Fibroblast of gingiva (primary cell): Measurements from ENCODE around the gene TANC1.
"Not testable (repeated sequence)": the region's sequence is repeated elsewhere in the genome, so short reads cannot be mapped to it uniquely, and the experiment has no call there.

ENCODE experiments used
- DNase-seq: peaks from one replicate; pipeline ENCODE4 v3.0.0-alpha.2; 2011; ENCODE audit warnings: low read depth

TANC1 gene

DNA sequence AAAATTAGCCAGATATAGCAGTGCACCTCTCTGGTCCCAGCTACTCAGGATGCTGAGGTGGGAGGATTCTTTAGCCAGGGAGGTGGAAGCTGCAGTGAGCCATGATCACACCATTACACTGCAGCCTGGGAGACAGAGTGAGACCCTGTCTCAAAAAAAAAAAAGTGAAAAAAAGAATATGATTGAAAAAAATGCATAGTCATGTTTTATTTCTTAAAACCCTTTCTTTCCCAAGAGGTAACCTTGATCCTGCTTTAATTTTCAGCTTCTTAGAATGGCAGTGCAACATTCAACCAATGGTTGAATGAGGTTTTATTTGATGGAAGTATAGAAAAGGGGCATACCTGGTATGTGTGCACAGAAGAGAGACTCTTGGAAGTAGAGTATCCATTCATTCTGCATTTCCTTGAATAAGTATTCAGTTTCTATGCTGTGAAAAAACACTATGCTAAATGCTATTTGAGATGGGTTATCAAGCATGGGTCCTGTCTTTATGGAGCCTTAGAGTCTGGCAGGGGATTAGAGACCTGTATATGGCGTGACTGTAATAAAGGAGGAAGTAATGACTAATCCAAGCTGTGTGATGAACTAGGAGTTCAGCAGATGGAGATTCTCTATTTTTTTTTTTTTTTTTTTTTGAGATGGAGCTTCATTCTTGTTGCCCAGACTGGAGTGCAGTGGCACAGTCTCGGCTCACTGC, 171.8 kb downstream of the TANC1 start:
- DNase-seq, result no peak

DNA sequence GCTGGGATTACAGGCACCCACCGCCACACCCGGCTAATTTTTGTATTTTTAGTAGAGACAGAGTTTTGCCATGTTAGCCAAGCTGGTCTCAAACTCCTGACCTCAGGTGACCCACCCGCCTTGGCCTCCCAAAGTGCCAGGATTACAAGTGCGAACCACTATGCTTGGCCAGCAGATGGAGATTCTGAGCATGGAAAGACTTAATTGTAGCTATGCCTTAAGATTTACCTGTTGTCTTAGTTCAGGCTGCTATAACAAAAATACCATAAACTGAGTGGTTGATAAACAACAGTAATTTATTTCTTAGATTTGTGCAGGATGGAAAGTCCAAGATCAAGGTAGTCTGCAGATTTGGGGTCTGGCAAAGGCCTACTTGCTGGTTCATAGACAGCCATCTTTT, 172.4 kb downstream of the TANC1 start:
- DNase-seq, result not testable (repeated sequence)

DNA sequence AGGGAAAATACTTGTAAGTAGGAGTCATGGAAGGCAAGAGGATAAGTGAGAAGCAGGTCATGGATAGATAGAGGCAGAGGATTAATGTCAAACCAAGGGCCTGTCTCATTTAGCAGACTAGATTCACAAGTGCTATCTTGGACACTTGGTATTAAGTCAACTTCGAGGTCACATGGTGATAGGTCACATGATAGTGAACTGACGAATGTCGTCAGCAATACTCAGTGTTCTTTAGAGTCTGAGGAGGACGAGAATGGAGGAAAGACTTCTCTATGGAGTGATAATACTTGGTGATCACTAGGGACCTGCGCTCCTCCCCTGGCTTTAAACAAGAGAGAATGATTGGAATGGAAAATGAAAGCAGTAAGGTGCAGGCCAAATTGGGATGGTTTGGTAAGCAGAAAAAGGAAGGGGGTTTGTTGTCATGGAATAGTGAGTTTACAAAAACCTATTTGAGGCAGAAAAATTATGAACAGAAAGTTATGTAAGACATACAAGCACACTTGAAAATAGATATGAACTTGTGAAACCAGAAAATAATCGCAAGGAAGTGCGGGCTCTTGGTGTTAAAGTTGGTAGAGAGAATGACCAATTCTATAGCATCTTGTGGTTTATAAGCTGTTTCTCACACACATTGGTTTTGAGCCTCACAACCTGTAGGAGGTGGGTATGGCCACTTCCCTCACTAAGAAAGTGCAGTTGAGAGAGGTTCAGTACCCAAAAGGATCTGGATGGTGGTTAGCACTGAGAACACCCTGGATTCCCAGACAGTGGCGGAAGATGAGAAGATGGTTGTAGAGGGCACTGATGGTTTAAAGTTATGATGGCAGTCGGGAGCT, 176.6 kb downstream of the TANC1 start:
- DNase-seq, result no peak

DNA sequence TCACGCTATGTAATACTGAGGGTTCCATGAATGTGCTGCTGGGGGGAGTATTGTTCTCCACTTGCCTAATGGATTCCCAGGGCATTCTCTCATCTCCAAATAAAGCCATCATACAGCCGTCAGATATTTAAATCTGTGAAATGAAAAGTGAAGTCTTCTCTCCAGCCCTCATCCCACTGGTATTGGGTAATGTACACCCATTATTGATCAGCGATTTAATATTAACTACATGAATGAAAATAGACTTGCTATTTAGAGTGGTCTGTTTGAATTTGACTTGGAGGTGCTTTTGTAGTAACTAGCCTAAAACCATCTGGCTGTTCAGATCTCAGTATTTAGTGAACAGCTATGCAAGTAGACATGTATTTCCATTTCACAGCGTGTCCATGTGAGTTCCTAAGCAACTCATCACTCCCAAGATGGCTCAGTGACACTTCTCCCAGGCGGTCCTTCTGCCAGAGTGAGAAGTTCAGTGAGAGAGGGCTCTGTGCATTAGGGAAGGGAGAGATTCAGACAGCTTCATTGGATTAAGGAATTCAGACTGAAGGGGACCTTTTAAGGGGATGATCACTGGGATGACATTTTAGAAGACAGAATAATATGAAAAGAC, 177.4 kb downstream of the TANC1 start:
- DNase-seq, result no peak

DNA sequence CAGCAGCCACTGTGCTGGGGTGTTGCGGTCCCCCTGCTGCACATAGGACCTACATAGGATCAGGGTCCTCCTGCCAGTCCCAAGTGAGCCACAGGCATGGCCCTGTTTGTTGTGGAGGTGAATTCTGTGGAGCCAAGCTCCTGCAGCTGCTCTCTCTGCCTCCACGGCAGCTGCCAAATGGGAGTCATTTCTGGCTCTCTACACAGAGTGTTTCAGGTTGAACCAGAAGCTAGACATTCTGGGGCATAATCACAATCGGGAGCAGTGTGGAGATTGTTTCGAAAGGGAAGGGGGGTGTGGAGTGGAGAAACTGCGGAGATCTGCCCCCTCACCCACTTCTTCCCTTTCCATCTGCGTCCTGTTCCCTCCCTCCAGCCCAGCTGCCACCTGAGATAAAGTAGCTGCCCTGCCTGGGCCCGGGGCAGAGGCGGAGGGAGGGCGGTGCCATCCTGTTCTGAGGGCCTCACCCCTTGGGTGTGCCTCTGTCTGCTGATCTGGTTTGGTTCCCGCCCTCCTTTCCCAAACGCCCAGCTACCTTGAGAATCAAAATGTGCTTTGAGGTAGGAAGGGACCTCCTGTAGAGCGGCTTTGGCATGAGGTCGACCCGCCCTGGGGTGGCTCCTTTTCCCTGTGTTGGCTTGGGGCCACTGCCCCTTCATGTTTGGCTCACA, 178.7 kb downstream of the TANC1 start:
- DNase-seq, result no peak

DNA sequence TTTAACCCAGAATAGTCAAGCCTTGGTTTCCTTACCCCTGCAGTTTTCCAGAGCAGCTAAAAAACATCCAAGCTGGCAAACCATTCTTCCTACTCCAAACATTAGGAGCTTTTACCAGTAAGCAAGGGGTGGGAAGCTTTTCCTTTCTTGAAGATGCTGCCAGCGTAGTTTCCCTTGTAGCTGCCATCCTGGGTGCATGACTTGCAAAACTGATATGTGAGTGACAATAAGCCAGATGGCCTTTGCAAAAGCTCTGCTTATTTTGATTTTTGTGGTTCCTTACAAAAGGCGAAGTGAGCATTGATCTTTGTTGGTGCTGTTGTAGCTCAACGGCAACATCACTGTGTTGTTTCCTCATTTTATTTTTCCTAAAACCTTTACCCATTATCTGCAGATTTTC, 179.2 kb downstream of the TANC1 start:
- no peak for DNase-seq

DNA sequence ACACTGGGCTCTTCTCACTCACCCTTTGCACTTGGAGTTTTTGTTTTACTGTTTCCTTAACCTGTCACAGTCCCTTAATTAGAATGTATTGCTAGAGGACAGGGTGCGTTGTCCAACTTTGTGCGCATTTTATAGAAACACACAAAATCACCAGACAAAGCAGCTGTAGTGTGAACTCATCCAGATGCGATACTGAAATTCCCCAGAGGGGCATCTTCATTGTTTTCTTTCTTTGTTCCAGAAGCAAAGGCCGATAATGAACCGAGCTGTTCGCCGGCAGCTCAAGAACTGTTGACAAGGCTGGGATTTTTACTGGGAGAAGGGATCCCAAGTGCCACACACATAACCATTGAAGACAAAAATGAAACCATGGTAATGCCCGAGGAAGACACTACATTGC, 180.5 kb downstream of the TANC1 start:
- no peak for DNase-seq

DNA sequence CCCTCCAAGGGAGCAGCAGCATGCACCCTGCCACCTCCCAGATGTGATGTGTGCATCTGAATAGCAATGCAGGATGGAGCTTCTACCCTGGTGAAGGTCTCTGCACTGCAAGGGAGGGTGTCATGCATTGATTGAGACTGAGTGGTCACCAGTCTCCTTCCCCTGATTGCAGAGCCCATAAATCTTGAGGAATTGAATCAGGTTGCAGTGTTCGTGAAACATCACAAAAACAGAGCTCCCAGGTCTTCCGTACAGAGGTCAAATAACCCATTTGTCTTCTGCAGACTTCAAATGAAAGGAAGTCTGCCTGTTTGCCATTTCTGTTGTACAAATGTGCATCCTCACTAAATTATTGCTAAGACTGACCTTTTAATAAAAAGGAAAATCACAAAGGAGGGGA, 181.3 kb downstream of the TANC1 start:
- DNase-seq, result no peak

DNA sequence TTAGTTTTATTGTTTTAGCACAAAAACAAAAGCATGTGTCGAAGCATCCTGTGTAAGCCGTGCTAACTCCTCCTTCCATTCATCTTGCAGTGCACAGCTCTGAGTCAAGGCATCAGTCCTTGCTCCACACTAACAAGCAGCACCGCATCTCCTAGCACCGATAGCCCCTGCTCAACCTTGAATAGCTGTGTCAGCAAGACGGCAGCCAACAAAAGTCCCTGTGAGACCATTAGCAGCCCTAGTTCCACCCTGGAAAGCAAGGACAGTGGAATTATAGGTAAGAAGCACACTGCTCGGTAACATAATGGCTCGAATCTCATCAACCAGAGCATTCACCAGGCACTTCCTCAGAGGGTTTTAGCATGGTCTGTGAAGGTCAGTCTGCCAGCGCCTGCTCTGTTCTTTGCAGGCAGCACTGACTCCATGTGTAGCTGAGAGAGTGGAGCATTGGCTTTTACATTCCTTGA, 181.9 kb downstream of the TANC1 start:
- no peak for DNase-seq

DNA sequence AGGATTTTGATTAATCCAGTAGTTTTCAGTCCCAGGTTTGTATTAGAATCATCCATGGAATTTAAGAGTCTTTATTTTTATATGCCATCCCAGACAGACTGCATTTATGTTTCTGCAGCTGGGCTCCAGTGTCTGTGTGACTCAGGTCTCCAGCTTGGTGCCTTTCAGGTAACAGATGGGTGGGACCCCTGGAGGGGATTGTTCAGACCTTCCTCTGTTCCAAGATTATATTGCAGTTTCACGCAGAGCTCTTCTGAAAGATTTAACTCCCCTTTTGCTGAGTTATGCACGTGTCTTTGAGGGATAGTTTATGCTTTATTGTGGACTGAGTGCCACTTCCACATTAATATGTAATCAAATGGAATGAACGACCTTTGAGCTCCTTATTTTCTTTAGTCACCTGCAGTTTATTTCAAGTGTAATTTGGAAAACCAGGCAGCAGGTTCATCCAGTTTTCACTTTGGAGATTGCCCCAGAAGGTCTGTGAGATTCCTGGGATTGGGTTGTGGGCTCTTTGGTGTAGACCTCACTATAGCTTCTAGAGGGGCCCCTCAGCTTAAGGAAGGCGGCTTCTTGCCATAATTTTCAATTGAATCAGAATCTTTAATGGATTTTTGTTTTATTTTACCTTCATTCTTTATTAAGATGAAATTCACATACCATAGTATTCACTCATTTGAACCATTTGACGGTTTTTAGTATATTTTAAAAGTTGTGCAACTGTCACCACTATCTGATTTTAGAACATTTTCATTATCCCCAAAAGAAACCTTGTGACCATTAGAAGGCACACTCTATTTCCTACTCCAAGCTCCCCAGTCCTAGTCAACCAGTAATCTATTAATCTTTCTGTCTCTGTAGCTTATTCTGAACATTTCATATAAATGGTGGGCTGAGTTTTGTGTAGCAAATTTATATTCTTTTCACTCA, 183.0 kb downstream of the TANC1 start:
- no peak for DNase-seq

DNA sequence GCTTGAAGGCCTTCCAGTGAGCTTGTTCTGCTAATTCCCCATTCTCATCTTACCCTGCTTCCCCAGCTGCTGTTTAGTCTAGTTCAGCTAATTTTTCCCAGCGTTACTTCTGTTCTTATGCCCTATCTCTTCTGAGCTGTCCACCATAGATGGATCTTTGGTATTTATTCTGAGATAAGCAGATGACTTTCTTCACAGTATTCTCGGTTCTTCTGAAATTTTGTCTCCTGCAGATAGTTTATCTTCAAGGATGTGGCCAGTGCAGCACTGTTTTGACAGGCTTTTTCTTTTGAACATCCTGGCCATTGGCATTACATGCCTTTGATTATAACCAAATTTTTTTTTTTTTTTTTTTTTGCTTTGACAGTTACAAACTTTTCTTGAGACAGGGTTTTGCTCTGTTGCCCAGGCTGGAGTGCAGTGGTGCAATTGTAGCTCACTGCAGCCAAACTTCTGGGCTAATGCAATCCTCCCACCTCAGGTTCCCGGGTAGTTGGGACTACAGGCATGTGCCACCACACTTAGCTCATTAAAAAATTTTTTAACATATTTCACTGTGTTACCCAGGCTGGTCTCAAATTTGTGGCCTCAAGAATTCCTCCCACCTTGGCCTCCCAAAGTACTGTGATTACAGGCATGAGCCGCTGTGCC, 183.8 kb downstream of the TANC1 start:
- no peak for DNase-seq

DNA sequence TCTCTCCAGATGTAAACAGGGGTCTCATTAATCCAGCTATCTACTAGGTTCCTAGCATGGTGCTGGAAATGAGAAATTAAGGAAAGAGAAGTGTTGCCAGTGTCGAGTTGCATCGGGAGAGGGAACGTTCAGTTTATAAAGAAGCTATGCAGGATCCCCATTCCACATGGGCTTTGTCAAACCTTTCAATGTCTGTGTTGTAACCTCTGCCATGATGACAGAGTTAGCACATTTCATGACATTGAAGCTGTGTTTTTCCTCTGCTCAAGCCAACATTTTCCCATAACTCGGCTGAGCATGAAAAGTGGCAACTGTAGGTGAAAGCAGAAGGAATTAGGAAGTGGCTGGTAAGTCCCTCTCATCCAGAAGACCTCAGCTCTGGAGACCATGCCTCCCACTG, 184.6 kb downstream of the TANC1 start:
- no peak for DNase-seq

DNA sequence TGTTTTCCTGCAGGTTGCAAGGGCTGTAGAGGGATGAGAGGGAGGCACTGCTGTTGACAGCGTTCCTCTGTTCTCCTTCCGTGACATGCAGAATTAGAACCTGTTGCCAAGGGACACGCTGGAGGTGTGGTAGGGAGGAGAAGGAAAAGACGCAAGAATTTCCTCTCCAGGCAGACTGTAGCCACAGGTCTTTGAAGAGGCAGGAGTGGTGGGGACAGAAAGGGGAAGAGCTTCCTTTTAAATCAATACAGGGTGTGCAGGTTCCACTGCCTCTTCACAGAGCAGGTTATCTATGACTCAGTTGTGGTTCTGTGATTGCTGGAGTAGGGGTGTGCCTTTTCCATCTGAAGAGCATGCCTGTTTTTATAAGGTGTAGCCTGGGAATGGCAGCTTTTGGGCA, 185.0 kb downstream of the TANC1 start:
- no peak for DNase-seq

DNA sequence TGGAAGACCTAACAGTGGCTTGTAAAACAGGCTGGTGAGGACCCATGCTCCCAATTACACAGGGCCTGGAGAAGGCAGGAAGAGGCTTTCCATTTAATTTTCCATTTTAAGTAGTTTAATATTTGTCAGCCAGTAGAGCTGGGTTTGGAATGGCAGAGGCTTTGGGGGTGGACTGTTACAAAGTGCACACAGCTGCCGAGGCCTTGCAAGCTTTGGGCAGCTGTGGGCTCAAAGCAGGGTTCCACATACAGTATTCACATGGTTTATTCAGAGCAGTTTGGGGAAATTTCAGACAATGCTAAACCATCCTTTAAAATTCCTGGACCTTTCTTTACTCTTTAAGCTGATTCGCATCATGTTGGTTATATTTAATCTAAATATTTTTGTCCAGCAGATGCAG, 185.5 kb downstream of the TANC1 start:
- no peak for DNase-seq

DNA sequence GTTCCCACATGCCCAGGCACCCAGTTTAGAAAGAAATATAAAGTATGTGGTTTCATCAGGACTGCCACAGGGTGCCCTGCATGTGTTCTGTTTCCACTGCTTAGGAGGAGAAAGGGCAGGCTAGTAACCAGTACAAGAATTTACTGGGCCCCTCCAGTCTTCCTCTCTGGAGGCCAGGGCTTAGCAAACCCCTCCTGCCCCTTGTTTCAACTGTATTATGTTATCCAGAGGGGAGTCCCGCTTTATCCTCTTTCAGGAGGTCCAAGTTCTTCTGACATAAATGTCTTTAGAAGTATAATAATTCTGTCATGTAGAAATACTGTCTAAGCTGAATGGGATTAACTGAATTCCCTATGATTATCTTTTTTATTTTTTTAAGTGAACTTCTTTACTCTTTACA, 185.9 kb downstream of the TANC1 start:
- no peak for DNase-seq

DNA sequence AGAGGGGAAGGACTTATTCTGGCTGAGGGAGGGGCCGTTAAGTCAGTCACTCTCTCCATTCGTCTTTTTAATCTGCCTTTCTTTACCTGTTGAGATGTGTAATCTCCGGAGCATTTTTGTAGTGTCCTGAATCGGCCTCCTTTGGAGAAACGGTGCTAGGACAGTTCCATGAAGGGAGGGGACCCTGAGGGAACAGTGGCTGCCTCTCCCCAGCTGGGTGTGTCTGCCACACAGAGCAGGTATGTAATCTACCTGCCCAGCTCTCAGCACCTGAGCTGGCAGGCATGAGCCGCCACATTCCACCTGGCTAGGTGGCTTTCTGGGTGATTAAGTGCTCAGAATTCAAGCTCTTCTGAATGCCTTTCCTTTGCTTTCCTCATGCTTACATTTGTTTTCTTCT, 186.9 kb downstream of the TANC1 start:
- DNase-seq, result no peak

DNA sequence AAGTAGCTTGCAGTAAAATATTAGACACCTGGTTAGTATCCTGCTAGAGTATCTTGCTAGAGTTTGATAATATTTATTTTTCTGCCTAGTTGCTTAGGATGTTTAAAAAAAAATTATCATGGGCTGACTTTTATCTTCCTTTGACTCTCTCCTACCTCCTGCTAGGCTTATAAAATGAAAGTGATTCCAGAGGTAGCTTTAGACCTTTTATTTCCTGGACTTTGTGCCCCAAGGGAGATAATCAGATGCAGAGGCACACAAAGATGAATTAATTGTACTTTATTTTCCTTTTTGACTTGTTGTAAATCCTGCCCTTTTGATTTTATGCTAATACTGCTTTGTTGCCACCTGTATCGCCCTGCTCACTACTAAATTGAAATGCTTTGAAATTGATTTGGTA, 187.4 kb downstream of the TANC1 start:
- DNase-seq, result no peak

DNA sequence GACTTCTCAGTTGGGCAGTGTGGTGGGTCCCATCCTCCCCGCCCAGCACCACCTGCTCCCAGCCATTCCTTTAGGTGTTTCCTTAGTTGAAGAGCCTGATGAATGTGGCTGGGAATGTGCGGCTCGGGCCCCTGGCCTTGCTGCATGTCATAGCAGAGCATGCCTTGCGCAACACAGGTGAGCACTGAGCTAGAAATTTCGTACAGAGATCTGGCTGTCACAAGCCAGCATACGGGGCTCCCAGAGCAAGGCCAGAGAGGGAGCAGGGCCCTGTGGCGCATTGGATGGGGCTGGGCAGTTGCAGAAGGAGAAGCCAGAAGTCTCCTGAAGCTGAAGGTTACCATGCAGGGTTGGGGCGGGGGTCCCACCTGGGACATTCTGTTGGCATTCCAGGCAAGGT, 188.4 kb downstream of the TANC1 start:
- no peak for DNase-seq

DNA sequence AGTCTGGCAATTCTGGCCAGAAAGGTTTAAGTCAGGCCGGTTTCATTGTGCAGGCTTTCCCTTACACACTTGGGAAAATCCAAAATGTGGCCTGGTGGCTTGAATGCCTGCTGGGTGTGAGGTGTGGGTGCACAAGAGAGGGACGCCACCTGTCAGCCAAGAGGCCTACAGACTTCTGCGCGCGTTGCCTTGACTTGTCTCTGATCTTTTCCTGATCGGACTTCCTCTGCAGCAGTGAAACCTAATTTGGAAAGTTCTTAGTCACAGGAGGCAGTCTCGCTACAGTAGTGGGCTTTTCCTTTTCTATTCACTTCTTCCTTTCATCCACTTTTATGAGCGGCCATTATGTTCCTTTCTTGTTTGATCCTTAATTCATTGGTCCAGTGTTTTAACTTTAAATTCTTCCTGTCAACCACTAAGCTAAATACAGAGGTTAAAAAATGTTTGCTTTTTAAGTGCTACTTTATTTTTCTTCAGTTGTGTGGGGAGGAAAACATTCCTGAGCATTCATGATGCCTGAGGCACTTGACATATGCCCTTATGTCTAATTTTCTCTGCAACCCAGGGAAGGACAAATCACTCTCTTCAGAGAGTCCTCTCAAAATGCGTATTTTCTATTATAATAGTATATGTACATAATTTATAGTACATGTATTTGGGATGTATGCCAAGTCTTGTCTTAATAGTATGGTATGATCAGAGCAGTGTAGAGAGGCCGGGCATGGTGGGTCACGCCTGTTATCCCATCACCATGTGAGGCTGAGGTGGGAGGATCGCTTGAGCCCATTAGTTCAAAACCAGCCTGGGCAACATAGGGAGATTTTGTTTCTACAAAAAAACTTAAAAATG, 189.1 kb downstream of the TANC1 start:
- DNase-seq, result no peak

DNA sequence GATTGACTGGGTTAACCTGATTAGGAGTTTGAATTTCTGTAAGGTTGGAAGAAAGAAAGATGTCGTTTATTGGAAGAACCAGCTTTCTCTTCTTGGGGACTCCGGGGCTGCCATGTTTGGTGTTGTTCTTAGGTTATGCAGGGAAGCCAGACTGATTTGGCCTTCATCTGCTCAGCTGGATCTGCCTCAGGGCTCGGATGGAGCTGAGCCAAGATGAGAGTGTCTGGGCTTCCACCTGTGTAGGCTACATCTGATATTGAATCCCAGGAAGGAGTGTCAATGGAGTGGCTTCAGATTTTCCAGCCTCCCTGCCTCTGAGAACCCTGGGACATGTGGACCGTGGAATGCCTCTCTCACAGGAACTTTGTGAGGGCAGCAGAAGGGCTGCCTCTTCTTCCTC, 192.0 kb downstream of the TANC1 start:
- DNase-seq, result no peak
